ENCODE measurements around the gene PRRG4. TPM values are rescaled to one million over a fixed set of nuclear protein-coding genes. Genes with fewer than 3 reads are reported as not detected.

Gene PRRG4
- total and polyA plus RNA-seq, 2 experiments from 2014 or later = not detected

- 82 to 86% methylated on average over 2 of the region's 2 CpGs for WGBS, 2 experiments (ENCODE audit: low coverage in 1 of 2, low lambda C conversion rate in 2 of 2, missing lambda C conversion rate in 2 of 2)
Observed at GRCh38 chr11:32839308-32839707, 9.6 kb downstream of the PRRG4 start.

GRCh38 chr11:32840587-32840986 is 10.9 kb downstream of the PRRG4 start:
- in situ Hi-C loops (cut with MboI) = no loop called here
- Histone ChIP-seq H4K20me1 (ENCODE audit: insufficient read depth) (no peaks in the 10 kb centered on the region), H3K27ac (no peak overlapping the region), H3K9me3 (ENCODE audit: low read depth) (no peaks in the 10 kb centered on the region), H3K4me3 (no peak overlapping the region), H3K79me2 (ENCODE audit: insufficient read depth) (no peaks in the 10 kb centered on the region), H3K9me2 (ENCODE audit: insufficient read depth) (no peaks in the 10 kb centered on the region), H3K36me3 (ENCODE audit: low read depth) (no peaks in the 10 kb centered on the region), H3K4me1 (ENCODE audit: insufficient read depth) (no peaks in the 10 kb centered on the region), H3F3A (ENCODE audit: insufficient read depth) (no peaks in the 10 kb centered on the region), H2AFZ (no peak overlapping the region), H3K27me3 (replicated peaks; ENCODE audit: insufficient read depth) (no peaks in the 10 kb centered on the region), H3K9ac (no peak overlapping the region), H3K4me2 (ENCODE audit: unreplicated experiment) (no peak overlapping the region)
- WGBS, 2 experiments (ENCODE audit: low coverage in 1 of 2, low lambda C conversion rate in 2 of 2, missing lambda C conversion rate in 2 of 2) = 75 to 90% methylated on average over 2 of the region's 2 CpGs
- no peak for TF ChIP-seq EZH2 (IDR thresholded peaks at IDR 0.05; ENCODE audit: insufficient read depth, poor library complexity, severe bottlenecking)
- TF ChIP-seq EZH2phosphoT487 (IDR thresholded peaks at IDR 0.05; ENCODE audit: insufficient read depth, low read depth) = no peak
- no peak for DNase-seq

More at GRCh38 chr11:32839308-32839707, 9.6 kb downstream of the PRRG4 start:
- Histone ChIP-seq H3K4me3 (no peak overlapping the region), H3K27me3 (replicated peaks; ENCODE audit: insufficient read depth) (no peaks in the 10 kb centered on the region; the same call in 1 of the 2 replicates), H3K9ac (no peak overlapping the region), H3K9me2 (ENCODE audit: insufficient read depth) (no peaks in the 10 kb centered on the region), H3K4me1 (ENCODE audit: insufficient read depth) (no peaks in the 10 kb centered on the region), H3K9me3 (ENCODE audit: low read depth) (no peaks in the 10 kb centered on the region), H3F3A (ENCODE audit: insufficient read depth) (no peaks in the 10 kb centered on the region), H3K27ac (no peak overlapping the region), H3K36me3 (ENCODE audit: low read depth) (no peaks in the 10 kb centered on the region), H3K4me2 (ENCODE audit: unreplicated experiment) (no peak overlapping the region), H2AFZ (no peak overlapping the region), H4K20me1 (ENCODE audit: insufficient read depth) (no peaks in the 10 kb centered on the region), H3K79me2 (ENCODE audit: insufficient read depth) (no peaks in the 10 kb centered on the region)
- no peak for DNase-seq
- in situ Hi-C loops (cut with MboI) = no loop called here
- TF ChIP-seq EZH2phosphoT487 (IDR thresholded peaks at IDR 0.05; ENCODE audit: insufficient read depth, low read depth) (no peak), EZH2 (IDR thresholded peaks at IDR 0.05; ENCODE audit: insufficient read depth, poor library complexity, severe bottlenecking) (no peak)

- Histone ChIP-seq H3K27ac (no peak overlapping the region), H3K79me2 (ENCODE audit: insufficient read depth) (no peaks in the 10 kb centered on the region), H3K27me3 (replicated peaks; ENCODE audit: insufficient read depth) (no peaks in the 10 kb centered on the region), H3K9me2 (ENCODE audit: insufficient read depth) (no peaks in the 10 kb centered on the region), H2AFZ (no peak overlapping the region), H3K36me3 (ENCODE audit: low read depth) (no peaks in the 10 kb centered on the region), H3F3A (ENCODE audit: insufficient read depth) (no peaks in the 10 kb centered on the region), H3K4me1 (ENCODE audit: insufficient read depth) (no peaks in the 10 kb centered on the region), H3K9ac (no peak overlapping the region), H3K9me3 (ENCODE audit: low read depth) (no peaks in the 10 kb centered on the region), H3K4me3 (no peak overlapping the region), H3K4me2 (ENCODE audit: unreplicated experiment) (no peak overlapping the region), H4K20me1 (ENCODE audit: insufficient read depth) (no peaks in the 10 kb centered on the region)
- no peak for DNase-seq
- in situ Hi-C loops (cut with MboI) = no loop called here
- TF ChIP-seq EZH2 (IDR thresholded peaks at IDR 0.05; ENCODE audit: insufficient read depth, poor library complexity, severe bottlenecking) (no peak), EZH2phosphoT487 (IDR thresholded peaks at IDR 0.05; ENCODE audit: insufficient read depth, low read depth) (no peak)
- WGBS, 2 experiments (ENCODE audit: low coverage in 1 of 2, low lambda C conversion rate in 2 of 2, missing lambda C conversion rate in 2 of 2) = 80 to 83% methylated on average over 3 of the region's 3 CpGs
Observed at GRCh38 chr11:32843544-32843943, 13.8 kb downstream of the PRRG4 start.

GRCh38 chr11:32847511-32847910 is 17.8 kb downstream of the PRRG4 start:
- Histone ChIP-seq H3K79me2 (ENCODE audit: insufficient read depth) (no peaks in the 10 kb centered on the region), H3K9me2 (ENCODE audit: insufficient read depth) (no peaks in the 10 kb centered on the region), H4K20me1 (ENCODE audit: insufficient read depth) (no peaks in the 10 kb centered on the region), H2AFZ (no peak overlapping the region), H3K4me3 (no peak overlapping the region), H3K4me2 (ENCODE audit: unreplicated experiment) (no peak overlapping the region), H3K36me3 (ENCODE audit: low read depth) (no peaks in the 10 kb centered on the region), H3K27me3 (replicated peaks; ENCODE audit: insufficient read depth) (no peaks in the 10 kb centered on the region), H3F3A (ENCODE audit: insufficient read depth) (no peaks in the 10 kb centered on the region), H3K4me1 (ENCODE audit: insufficient read depth) (no peaks in the 10 kb centered on the region), H3K9me3 (ENCODE audit: low read depth) (no peaks in the 10 kb centered on the region), H3K27ac (no peak overlapping the region), H3K9ac (no peak overlapping the region)
- no peak for TF ChIP-seq EZH2phosphoT487 (IDR thresholded peaks at IDR 0.05; ENCODE audit: insufficient read depth, low read depth)
- WGBS, 2 experiments (ENCODE audit: low coverage in 1 of 2, low lambda C conversion rate in 2 of 2, missing lambda C conversion rate in 2 of 2) = 42 to 53% methylated on average over 2 of the region's 2 CpGs
- DNase-seq = no peak
- in situ Hi-C loops (cut with MboI) = no loop called here

GRCh38 chr11:32849761-32850160 is 20.0 kb downstream of the PRRG4 start:
- Histone ChIP-seq H2AFZ (no peak overlapping the region), H3K79me2 (ENCODE audit: insufficient read depth) (no peaks in the 10 kb centered on the region), H3K9me3 (ENCODE audit: low read depth) (no peaks in the 10 kb centered on the region), H3K4me3 (no peak overlapping the region), H3K9ac (no peak overlapping the region), H3K4me1 (ENCODE audit: insufficient read depth) (no peaks in the 10 kb centered on the region), H3F3A (ENCODE audit: insufficient read depth) (no peaks in the 10 kb centered on the region), H3K36me3 (ENCODE audit: low read depth) (no peaks in the 10 kb centered on the region), H3K4me2 (ENCODE audit: unreplicated experiment) (no peak overlapping the region), H3K9me2 (ENCODE audit: insufficient read depth) (no peaks in the 10 kb centered on the region), H4K20me1 (ENCODE audit: insufficient read depth) (no peaks in the 10 kb centered on the region), H3K27ac (no peak overlapping the region), H3K27me3 (replicated peaks; ENCODE audit: insufficient read depth) (0 out of 2 replicates have a peak, but pooled peaks cover under 1% of the 10 kb centered on the region)
- WGBS, 2 experiments (ENCODE audit: low coverage in 1 of 2, low lambda C conversion rate in 2 of 2, missing lambda C conversion rate in 2 of 2) = 89 to 94% methylated on average over 1 of the region's 1 CpG
- in situ Hi-C loops (cut with MboI) = no loop called here
- no peak for TF ChIP-seq EZH2phosphoT487 (IDR thresholded peaks at IDR 0.05; ENCODE audit: insufficient read depth, low read depth)
- TF ChIP-seq EZH2 (IDR thresholded peaks at IDR 0.05; ENCODE audit: insufficient read depth, poor library complexity, severe bottlenecking) = no peak
- no peak for DNase-seq

All from GM23248 (cell line).